Measurements from ENCODE around the gene NOTCH1. TPM values are rescaled to one million over a fixed set of nuclear protein-coding genes. Genes with fewer than 3 reads are reported as not detected.

The NOTCH1 gene
- polyA plus RNA-seq, 2 of the 4 experiments (the other 2 are of a cell fraction): 0.88 to 5.7 TPM

DNA sequence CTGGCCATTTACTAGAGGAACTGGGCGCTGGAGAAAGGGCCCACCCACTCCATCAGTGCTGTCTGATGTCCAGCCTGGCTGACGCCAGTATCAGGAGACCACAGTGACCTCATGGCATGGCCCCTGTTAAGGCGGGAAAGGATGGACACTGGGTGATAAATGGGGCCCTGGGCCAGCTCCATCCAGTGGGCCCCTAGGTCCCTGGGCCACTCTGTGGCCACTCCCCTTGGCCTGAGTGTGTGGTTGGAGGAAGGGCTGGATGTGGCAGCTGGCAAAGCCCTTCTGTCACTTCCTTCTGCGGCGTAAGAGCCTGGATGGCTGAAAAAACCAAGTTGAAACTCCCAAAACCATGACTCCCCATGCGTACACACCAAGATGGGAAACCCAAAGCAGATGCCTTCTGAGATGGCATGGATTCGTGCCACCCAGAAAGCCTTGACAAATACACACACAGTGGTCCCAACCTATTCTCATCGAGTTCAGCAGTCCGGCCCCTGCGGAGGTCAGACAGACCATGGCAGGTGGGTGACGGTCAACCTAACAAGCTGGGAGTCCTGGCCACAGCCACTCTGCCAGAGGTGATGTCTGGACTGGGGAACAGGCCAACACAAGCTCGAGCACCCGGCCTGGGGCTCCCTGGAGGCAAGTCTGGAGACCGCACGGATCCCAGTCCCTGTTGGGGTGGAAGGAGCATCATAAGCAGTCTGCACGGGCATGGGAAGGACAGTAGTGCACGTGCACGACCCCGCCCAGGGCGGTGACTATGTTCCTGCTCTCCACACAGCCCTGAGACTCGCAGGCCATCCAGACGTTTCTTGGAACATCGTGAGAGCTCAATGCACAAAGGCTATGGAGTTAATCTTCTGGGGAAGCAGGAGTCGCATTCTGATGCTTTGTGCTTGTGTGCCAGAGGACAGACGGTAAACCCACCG is 45.2 kb upstream of the NOTCH1 start:
- no peak for DNase-seq (ENCODE audit: low read depth in 1 of 2, low spot score in 1 of 2)
- no peak; a peak in 1 of 6 replicates for ATAC-seq
- POLR2A ChIA-PET: no interaction called here
- Histone ChIP-seq H3K4me2 (no peak overlapping the region), H3K9me3 (no peaks in the 10 kb centered on the region), H3K4me3 (no peak overlapping the region), H3K4me1 (peaks cover 13% of the 10 kb centered on the region; the same call in 2 of the 3 replicates), H3K27ac (no peak overlapping the region)
- no peak for TF ChIP-seq BHLHE40 (IDR thresholded peaks at IDR 0.05; ENCODE audit: low read depth, low read length)
- no peak for TF ChIP-seq EHF (CRISPR knock-in tag; IDR thresholded peaks at IDR 0.05)
- no peak for TF ChIP-seq NR3C1 (IDR thresholded peaks at IDR 0.05)
- TF ChIP-seq HDAC2 (IDR thresholded peaks at IDR 0.05): no peak
- no peak for TF ChIP-seq ZNF302 (CRISPR knock-in tag; IDR thresholded peaks at IDR 0.05)
- TF ChIP-seq CBX2 (IDR thresholded peaks at IDR 0.05; ENCODE audit: borderline replicate concordance, low read depth): no peak
- no peak for TF ChIP-seq POLR2A (IDR thresholded peaks at IDR 0.05; ENCODE audit: low read length)
- TF ChIP-seq, protein P1, sequence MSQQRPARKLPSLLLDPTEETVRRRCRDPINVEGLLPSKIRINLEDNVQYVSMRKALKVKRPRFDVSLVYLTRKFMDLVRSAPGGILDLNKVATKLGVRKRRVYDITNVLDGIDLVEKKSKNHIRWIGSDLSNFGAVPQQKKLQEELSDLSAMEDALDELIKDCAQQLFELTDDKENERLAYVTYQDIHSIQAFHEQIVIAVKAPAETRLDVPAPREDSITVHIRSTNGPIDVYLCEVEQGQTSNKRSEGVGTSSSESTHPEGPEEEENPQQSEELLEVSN (IDR thresholded peaks at IDR 0.05; ENCODE audit: borderline replicate concordance, low read depth): no peak
- TF ChIP-seq, protein P2, sequence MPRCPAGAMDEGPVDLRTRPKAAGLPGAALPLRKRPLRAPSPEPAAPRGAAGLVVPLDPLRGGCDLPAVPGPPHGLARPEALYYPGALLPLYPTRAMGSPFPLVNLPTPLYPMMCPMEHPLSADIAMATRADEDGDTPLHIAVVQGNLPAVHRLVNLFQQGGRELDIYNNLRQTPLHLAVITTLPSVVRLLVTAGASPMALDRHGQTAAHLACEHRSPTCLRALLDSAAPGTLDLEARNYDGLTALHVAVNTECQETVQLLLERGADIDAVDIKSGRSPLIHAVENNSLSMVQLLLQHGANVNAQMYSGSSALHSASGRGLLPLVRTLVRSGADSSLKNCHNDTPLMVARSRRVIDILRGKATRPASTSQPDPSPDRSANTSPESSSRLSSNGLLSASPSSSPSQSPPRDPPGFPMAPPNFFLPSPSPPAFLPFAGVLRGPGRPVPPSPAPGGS (IDR thresholded peaks at IDR 0.05): no peak
- TF ChIP-seq CBX8 (IDR thresholded peaks at IDR 0.05): no peak
- TF ChIP-seq ZC3H11A (IDR thresholded peaks at IDR 0.05): no peak
- TF ChIP-seq KDM1A (IDR thresholded peaks at IDR 0.05; ENCODE audit: low read depth): no peak
- CTCF ChIA-PET: interaction anchor here (1.4 to 1.6 kb wide), 2 partner anchors 11 to 34 kb away, joined by 3 to 5 read pairs; no protein-coding TSS in a partner anchor
- FAIRE-seq: no peak
- WGBS (ENCODE audit: missing lambda C conversion rate): 81% methylated on average over 21 of the region's 26 CpGs

GRCh38 chr9:136589766-136590763 is 44.2 kb upstream of the NOTCH1 start:
- FAIRE-seq: no peak
- ChIA-PET CTCF (interaction anchor here (1.6 kb wide), 1 partner anchor 35 kb away, joined by 5 read pairs; no protein-coding TSS in a partner anchor), POLR2A (no interaction called here)
- WGBS (ENCODE audit: missing lambda C conversion rate): 83% methylated on average over 25 of the region's 29 CpGs
- DNase-seq (ENCODE audit: low read depth in 1 of 2, low spot score in 1 of 2): no peak
- H3K4me1 ChIP-seq: 0 out of 3 replicates have a peak, but pooled peaks cover 9% of the 10 kb centered on the region
- no peak overlapping the region for H3K4me3 ChIP-seq
- no peaks in the 10 kb centered on the region for H3K9me3 ChIP-seq
- no peak overlapping the region for H3K4me2 ChIP-seq
- no peak for ATAC-seq
- no peak overlapping the region for H3K27ac ChIP-seq
- TF ChIP-seq RFX5 (IDR thresholded peaks at IDR 0.05): no peak
- no peak for TF ChIP-seq KDM5A (IDR thresholded peaks at IDR 0.05)
- TF ChIP-seq SMC3 (IDR thresholded peaks at IDR 0.05): no peak
- TF ChIP-seq GATA3 (IDR thresholded peaks at IDR 0.05; ENCODE audit: borderline replicate concordance): no peak
- no peak for TF ChIP-seq JUNB (IDR thresholded peaks at IDR 0.05)
- no peak for TF ChIP-seq CEBPB (IDR thresholded peaks at IDR 0.05)
- no peak for TF ChIP-seq HOXB13 (CRISPR knock-in tag; IDR thresholded peaks at IDR 0.05; ENCODE audit: low read depth)
- no peak for TF ChIP-seq TFCP2L1 (CRISPR knock-in tag; IDR thresholded peaks at IDR 0.05)
